GM06990 (cell line): ENCODE data around the gene RANBP2.

Experiments used
- DNase-seq: peaks from one replicate; pipeline ENCODE4 v3.0.0-alpha.2; 2011; ENCODE audit not compliant: insufficient read length; ENCODE audit errors: extremely low read depth
- H3K27me3 ChIP-seq: replicated peaks from 2 replicates; pipeline ENCODE4 v1.6.0; 2011; ENCODE audit warnings: low read length; ENCODE audit not compliant: control insufficient read depth, insufficient read depth
- H3K36me3 ChIP-seq: 2 replicates; pipeline ENCODE4 v1.5.1; 2011; ENCODE audit warnings: low read length; ENCODE audit not compliant: control insufficient read depth, insufficient read depth
- H3K4me3 ChIP-seq: replicated peaks from 2 replicates; pipeline ENCODE4 v1.5.1; 2011; ENCODE audit warnings: low read depth, mild to moderate bottlenecking, control low read depth, low read length
- TF ChIP-seq, protein P1 (sequence below): IDR thresholded peaks from 2 replicates; pipeline ENCODE4 v1.5.1; 2011; ENCODE audit warnings: low read length, control low read depth, mild to moderate bottlenecking, inconsistent platforms; ENCODE audit not compliant: insufficient read depth, poor library complexity, severe bottlenecking

RANBP2 gene

GRCh38 chr2:108810993-108811957 is 92.0 kb downstream of the RANBP2 start:
- TF ChIP-seq, protein P1, sequence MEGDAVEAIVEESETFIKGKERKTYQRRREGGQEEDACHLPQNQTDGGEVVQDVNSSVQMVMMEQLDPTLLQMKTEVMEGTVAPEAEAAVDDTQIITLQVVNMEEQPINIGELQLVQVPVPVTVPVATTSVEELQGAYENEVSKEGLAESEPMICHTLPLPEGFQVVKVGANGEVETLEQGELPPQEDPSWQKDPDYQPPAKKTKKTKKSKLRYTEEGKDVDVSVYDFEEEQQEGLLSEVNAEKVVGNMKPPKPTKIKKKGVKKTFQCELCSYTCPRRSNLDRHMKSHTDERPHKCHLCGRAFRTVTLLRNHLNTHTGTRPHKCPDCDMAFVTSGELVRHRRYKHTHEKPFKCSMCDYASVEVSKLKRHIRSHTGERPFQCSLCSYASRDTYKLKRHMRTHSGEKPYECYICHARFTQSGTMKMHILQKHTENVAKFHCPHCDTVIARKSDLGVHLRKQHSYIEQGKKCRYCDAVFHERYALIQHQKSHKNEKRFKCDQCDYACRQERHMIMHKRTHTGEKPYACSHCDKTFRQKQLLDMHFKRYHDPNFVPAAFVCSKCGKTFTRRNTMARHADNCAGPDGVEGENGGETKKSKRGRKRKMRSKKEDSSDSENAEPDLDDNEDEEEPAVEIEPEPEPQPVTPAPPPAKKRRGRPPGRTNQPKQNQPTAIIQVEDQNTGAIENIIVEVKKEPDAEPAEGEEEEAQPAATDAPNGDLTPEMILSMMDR, result no peak
- H3K4me3 ChIP-seq, result no peak overlapping the region
- no peak for DNase-seq
- H3K36me3 ChIP-seq, result no peaks in the 10 kb centered on the region; the same call in none of the 2 replicates
- H3K27me3 ChIP-seq, result no peaks in the 10 kb centered on the region

DNA sequence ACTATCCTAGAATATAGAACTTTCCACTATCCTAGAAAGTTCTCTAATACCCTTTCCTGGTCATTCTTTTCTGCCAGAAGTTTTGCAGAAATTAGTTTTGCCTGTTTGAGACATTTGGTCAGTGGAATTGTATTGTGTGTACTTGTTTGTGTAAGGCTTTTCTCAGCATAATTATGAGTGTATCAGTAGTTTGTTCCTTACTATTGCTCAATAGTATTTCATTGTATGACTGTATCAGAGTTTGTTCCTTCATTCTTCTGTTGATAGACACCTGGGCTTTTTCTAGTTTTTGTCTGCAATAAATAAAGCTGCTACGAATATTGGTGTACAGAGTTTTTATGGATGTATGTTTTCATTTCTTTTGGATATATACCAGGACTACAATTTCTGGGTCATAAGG is 94.5 kb downstream of the RANBP2 start:
- DNase-seq, result no peak
- peaks cover 5% of the 10 kb centered on the region for H3K36me3 ChIP-seq
- TF ChIP-seq, protein P1, result no peak
- H3K4me3 ChIP-seq, result no peak overlapping the region
- H3K27me3 ChIP-seq, result no peaks in the 10 kb centered on the region

DNA sequence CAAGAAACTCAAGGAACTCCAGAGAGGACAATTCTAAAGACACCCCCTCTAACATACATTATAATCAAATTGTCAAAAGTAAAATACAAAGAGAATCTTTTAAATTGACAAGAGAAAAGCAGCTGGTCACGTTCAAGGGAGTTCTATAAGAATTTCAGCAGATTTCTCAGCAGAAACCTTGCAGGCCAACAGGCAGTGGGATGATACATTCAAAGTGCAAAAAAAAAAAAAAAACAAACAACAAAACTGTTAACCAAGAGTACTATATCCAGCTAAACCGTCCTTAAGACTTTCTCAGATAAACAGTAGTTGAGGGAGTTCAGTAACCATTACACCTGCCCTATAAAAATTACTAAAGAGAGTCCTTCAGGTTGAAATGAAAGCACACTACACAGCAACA is 101.2 kb downstream of the RANBP2 start:
- Histone ChIP-seq H3K27me3 (no peaks in the 10 kb centered on the region), H3K36me3 (peaks cover 8% of the 10 kb centered on the region), H3K4me3 (no peak overlapping the region)
- DNase-seq, result no peak
- TF ChIP-seq, protein P1, result no peak

- TF ChIP-seq, protein P1, result no peak
- Histone ChIP-seq H3K27me3 (no peaks in the 10 kb centered on the region), H3K36me3 (peaks cover 3% of the 10 kb centered on the region), H3K4me3 (no peak overlapping the region)
- DNase-seq, result no peak
These were observed 104.0 kb downstream of the RANBP2 start for GRCh38 chr2:108823286-108823685.

DNA sequence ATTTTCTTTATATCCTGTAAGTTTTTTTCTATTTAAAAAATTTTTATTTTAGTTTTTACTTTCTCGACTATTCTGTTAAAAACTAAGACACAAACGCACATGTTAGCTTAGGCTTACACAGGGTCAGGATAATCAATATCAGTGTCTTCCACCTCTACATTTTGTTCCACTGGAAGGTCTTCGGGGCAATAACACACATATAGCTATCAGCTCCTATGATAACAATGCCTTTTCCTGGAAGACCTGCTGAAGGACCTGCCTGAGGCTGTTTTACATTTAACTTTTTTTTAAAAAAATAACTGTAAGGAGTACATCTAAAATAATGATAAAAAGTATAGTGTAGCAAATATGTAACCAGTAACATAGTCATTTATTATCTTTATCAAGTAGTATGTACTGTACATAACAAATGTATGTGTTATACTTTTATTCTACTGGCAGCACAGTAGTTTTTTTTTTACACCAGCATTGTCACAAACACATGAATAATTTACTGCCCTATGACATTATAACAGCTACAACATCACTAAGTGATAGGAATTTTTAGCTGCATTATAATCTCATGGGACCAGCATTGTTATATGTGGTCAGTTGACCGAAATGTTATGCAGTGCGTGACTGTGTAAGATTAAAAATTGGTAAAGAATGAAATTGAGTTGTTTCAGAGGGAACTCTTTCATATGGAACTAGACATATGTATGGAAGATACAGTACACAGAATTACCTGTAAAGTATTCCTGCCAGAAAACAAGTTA is 105.2 kb downstream of the RANBP2 start:
- Histone ChIP-seq H3K36me3 (no peaks in the 10 kb centered on the region), H3K27me3 (no peaks in the 10 kb centered on the region), H3K4me3 (no peak overlapping the region)
- no peak for DNase-seq
- TF ChIP-seq, protein P1, result no peak
